ENCODE data around the gene POFUT1.

The POFUT1 gene

DNA sequence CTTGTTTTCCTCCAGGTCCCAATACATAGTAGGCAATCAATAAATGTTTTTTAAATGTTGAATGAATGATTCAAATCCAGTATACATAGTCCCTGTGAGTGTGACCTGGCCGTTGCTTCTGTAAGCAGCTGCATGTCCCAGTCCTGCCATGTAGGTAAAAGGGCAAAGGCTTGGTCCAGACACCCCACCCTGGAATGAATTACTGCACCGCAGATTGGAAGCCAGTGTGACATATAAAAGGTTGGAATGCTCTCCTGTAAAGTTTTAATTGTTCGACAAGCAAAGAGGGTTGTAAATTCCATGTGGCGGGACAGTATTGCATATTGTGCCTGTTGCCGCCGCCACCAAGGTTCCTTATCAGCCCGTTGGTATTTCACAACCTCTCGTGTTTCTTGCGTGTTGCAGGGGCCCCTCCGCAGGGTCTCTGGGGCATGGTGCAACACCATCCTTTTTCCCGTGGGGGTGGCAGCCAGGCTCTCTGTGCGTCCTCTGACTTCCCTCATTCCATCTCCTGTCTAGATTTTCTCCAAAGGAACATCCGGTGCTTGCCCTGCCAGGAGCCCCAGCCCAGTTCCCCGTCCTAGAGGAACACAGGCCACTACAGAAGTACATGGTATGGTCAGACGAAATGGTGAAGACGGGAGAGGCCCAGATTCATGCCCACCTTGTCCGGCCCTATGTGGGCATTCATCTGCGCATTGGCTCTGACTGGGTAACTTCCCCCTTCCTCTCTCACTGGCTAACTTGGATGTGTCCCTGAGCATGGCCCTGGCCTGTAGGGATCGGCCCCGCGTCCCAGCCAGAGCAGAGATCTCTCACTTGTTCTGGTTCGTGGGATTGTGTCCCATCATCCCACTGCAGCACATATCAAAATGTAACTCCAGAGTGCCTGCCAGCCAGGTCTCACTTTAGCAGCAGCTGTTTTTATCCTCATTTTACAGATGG, 20.3 kb downstream of the POFUT1 start (continued):
- TF ChIP-seq KLF7 (tag by site-specific recombination; IDR thresholded peaks at IDR 0.05; ENCODE audit: borderline replicate concordance) (no peak), ZNF707 (tag by site-specific recombination; IDR thresholded peaks at IDR 0.05) (no peak), ZNF132 (tag by site-specific recombination; IDR thresholded peaks at IDR 0.05; ENCODE audit: borderline replicate concordance) (no peak), ZNF548 (tag by site-specific recombination; IDR thresholded peaks at IDR 0.05) (no peak), ZFP37 (tag by site-specific recombination; IDR thresholded peaks at IDR 0.05) (no peak), BCL11B (tag by site-specific recombination; IDR thresholded peaks at IDR 0.05; ENCODE audit: low read depth) (no peak), ZNF239 (tag by site-specific recombination; IDR thresholded peaks at IDR 0.05) (no peak), ZNF777 (tag by site-specific recombination; IDR thresholded peaks at IDR 0.05; ENCODE audit: borderline replicate concordance) (no peak), ZFHX2 (tag by site-specific recombination; conservative IDR thresholded peaks at IDR 0.05) (no peak), ZNF202 (tag by site-specific recombination; IDR thresholded peaks at IDR 0.05; ENCODE audit: borderline replicate concordance) (no peak), ZNF621 (tag by site-specific recombination; IDR thresholded peaks at IDR 0.05) (no peak), ZNF654 (tag by site-specific recombination; IDR thresholded peaks at IDR 0.05; ENCODE audit: low read depth) (no peak), SCRT1 (tag by site-specific recombination; IDR thresholded peaks at IDR 0.05; ENCODE audit: borderline replicate concordance) (peak; percentile 82), SP7 (tag by site-specific recombination; IDR thresholded peaks at IDR 0.05) (peak; percentile 43; the same call in 1 of the 2 replicates), ZNF423 (tag by site-specific recombination; IDR thresholded peaks at IDR 0.05) (no peak), ZNF776 (tag by site-specific recombination; IDR thresholded peaks at IDR 0.05; ENCODE audit: borderline replicate concordance) (no peak), ZNF747 (tag by site-specific recombination; IDR thresholded peaks at IDR 0.05) (no peak), ZNF549 (tag by site-specific recombination; IDR thresholded peaks at IDR 0.05) (no peak), ZNF571 (tag by site-specific recombination; IDR thresholded peaks at IDR 0.05) (no peak), ZNF660 (tag by site-specific recombination; IDR thresholded peaks at IDR 0.05) (no peak), ZNF324 (tag by site-specific recombination; IDR thresholded peaks at IDR 0.05) (no peak), ZNF629 (tag by site-specific recombination; IDR thresholded peaks at IDR 0.05) (no peak), GLI4 (tag by site-specific recombination; IDR thresholded peaks at IDR 0.05) (no peak), ZNF23 (tag by site-specific recombination; IDR thresholded peaks at IDR 0.05; ENCODE audit: borderline replicate concordance) (no peak), ZNF311 (tag by site-specific recombination; IDR thresholded peaks at IDR 0.05; ENCODE audit: borderline replicate concordance) (no peak), ZNF157 (tag by site-specific recombination; IDR thresholded peaks at IDR 0.05) (no peak), ZNF112 (tag by site-specific recombination; IDR thresholded peaks at IDR 0.05) (no peak)
- TF ChIP-seq, protein P1, sequence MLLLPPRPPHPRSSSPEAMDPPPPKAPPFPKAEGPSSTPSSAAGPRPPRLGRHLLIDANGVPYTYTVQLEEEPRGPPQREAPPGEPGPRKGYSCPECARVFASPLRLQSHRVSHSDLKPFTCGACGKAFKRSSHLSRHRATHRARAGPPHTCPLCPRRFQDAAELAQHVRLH (tag by site-specific recombination; IDR thresholded peaks at IDR 0.05) = no peak
- TF ChIP-seq, protein P2, sequence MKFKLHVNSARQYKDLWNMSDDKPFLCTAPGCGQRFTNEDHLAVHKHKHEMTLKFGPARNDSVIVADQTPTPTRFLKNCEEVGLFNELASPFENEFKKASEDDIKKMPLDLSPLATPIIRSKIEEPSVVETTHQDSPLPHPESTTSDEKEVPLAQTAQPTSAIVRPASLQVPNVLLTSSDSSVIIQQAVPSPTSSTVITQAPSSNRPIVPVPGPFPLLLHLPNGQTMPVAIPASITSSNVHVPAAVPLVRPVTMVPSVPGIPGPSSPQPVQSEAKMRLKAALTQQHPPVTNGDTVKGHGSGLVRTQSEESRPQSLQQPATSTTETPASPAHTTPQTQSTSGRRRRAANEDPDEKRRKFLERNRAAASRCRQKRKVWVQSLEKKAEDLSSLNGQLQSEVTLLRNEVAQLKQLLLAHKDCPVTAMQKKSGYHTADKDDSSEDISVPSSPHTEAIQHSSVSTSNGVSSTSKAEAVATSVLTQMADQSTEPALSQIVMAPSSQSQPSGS (tag by site-specific recombination; IDR thresholded peaks at IDR 0.05; ENCODE audit: low read depth) = no peak
- TF ChIP-seq, protein P3, sequence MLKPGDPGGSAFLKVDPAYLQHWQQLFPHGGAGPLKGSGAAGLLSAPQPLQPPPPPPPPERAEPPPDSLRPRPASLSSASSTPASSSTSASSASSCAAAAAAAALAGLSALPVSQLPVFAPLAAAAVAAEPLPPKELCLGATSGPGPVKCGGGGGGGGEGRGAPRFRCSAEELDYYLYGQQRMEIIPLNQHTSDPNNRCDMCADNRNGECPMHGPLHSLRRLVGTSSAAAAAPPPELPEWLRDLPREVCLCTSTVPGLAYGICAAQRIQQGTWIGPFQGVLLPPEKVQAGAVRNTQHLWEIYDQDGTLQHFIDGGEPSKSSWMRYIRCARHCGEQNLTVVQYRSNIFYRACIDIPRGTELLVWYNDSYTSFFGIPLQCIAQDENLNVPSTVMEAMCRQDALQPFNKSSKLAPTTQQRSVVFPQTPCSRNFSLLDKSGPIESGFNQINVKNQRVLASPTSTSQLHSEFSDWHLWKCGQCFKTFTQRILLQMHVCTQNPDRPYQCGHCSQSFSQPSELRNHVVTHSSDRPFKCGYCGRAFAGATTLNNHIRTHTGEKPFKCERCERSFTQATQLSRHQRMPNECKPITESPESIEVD (tag by site-specific recombination; IDR thresholded peaks at IDR 0.05) = no peak
- TF ChIP-seq, protein P4, sequence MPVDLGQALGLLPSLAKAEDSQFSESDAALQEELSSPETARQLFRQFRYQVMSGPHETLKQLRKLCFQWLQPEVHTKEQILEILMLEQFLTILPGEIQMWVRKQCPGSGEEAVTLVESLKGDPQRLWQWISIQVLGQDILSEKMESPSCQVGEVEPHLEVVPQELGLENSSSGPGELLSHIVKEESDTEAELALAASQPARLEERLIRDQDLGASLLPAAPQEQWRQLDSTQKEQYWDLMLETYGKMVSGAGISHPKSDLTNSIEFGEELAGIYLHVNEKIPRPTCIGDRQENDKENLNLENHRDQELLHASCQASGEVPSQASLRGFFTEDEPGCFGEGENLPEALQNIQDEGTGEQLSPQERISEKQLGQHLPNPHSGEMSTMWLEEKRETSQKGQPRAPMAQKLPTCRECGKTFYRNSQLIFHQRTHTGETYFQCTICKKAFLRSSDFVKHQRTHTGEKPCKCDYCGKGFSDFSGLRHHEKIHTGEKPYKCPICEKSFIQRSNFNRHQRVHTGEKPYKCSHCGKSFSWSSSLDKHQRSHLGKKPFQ (tag by site-specific recombination; IDR thresholded peaks at IDR 0.05) = 0 out of 2 replicates have a peak, but pooled peaks have one; percentile 14
- TF ChIP-seq, protein P5, sequence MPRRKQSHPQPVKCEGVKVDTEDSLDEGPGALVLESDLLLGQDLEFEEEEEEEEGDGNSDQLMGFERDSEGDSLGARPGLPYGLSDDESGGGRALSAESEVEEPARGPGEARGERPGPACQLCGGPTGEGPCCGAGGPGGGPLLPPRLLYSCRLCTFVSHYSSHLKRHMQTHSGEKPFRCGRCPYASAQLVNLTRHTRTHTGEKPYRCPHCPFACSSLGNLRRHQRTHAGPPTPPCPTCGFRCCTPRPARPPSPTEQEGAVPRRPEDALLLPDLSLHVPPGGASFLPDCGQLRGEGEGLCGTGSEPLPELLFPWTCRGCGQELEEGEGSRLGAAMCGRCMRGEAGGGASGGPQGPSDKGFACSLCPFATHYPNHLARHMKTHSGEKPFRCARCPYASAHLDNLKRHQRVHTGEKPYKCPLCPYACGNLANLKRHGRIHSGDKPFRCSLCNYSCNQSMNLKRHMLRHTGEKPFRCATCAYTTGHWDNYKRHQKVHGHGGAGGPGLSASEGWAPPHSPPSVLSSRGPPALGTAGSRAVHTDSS (tag by site-specific recombination; IDR thresholded peaks at IDR 0.05) = no peak
- TF ChIP-seq, protein P6, sequence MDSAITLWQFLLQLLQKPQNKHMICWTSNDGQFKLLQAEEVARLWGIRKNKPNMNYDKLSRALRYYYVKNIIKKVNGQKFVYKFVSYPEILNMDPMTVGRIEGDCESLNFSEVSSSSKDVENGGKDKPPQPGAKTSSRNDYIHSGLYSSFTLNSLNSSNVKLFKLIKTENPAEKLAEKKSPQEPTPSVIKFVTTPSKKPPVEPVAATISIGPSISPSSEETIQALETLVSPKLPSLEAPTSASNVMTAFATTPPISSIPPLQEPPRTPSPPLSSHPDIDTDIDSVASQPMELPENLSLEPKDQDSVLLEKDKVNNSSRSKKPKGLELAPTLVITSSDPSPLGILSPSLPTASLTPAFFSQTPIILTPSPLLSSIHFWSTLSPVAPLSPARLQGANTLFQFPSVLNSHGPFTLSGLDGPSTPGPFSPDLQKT (IDR thresholded peaks at IDR 0.05; ENCODE audit: borderline replicate concordance, low read depth, low read length) = no peak
